GM21381 (cell line): ENCODE data around the gene LRP10.
"Not testable (repeated sequence)": the region's sequence is repeated elsewhere in the genome, so short reads cannot be mapped to it uniquely, and the experiment has no call there.

ENCODE experiments used
- ATAC-seq: cut with Tn5 transposase; IDR thresholded peaks from one replicate; pipeline ENCODE4 v1.9.1; 2021; ENCODE audit warnings: mild to moderate bottlenecking, moderate library complexity; ENCODE audit not compliant: unreplicated experiment

Gene LRP10

GRCh38 chr14:22860377-22860776 lies 11.2 kb upstream of the LRP10 start:
- ATAC-seq: not testable (repeated sequence)

GRCh38 chr14:22861651-22862050 lies 9.9 kb upstream of the LRP10 start:
- no peak for ATAC-seq

- ATAC-seq: no peak
These were observed 6.6 kb upstream of the LRP10 start for GRCh38 chr14:22864979-22865378.

DNA sequence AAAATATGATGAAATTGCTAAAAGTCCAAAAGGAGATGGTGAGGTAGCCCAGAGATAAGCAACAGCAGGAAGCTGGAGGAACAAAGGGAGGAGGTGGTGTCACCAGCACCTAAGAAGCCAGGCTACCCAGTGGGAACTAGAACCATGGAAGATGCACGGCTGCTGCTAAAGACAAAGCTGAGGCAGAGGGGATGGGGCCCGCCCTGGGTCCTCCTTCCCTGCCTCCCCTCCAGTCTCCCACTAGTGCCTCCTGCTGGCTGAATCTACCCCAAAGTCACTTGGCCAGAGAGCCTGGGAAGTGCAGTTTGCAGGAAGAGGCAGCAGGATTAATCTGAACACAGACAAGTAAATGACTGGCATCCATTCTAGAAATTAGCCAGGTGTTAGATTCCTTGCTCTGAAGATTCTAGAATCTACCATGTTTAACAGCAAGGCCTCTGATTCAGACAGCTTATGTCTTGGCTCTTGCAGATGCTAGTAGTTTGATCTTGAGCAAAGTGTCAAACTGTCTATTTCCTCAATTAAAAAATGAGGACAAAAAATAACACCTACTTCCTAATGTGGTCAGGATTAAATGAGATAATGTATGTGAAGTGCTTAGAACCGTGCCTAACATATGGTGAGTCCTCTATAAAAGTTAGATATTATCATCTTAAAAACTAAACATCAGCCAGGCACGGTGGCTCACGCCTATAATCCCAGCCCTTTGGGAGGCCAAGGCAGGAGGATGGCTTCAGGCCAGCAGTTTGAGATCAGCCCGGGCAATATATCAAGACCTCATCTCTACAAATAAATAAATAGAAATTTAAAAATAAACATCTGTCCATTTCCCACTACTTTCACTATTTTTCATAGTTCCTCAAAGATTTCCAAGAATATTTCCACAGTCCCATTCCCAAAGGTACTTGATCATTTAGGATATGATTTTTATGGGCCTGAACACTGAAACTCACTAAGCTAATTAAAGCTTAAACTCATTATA lies 5.8 kb upstream of the LRP10 start:
- no peak for ATAC-seq

- ATAC-seq: no peak
These were observed 4.7 kb upstream of the LRP10 start for GRCh38 chr14:22866874-22867273.

DNA sequence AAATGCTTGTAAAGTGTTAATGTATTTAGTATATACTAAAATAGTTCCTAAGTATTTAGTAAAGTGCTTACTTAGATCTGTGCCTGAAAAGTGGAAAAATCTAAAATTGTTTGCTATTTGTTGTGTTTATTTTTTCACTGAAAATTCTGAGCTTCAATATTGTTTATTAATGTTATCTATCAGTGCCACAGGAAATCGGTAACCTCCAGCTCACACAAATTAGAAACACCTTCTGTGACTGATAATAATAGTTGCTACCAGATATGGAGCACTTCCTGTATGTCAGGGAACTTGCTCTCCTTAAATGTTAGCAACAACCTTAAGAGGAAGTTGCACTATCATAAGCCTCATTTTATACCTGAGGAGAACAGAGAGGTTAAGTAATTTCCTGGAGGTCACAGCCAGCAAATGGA lies 723 bp upstream of the LRP10 start:
- peak; percentile 39 for ATAC-seq

GRCh38 chr14:22872033-22872832 lies 693 bp downstream of the LRP10 start:
- peak; percentile 25 for ATAC-seq

DNA sequence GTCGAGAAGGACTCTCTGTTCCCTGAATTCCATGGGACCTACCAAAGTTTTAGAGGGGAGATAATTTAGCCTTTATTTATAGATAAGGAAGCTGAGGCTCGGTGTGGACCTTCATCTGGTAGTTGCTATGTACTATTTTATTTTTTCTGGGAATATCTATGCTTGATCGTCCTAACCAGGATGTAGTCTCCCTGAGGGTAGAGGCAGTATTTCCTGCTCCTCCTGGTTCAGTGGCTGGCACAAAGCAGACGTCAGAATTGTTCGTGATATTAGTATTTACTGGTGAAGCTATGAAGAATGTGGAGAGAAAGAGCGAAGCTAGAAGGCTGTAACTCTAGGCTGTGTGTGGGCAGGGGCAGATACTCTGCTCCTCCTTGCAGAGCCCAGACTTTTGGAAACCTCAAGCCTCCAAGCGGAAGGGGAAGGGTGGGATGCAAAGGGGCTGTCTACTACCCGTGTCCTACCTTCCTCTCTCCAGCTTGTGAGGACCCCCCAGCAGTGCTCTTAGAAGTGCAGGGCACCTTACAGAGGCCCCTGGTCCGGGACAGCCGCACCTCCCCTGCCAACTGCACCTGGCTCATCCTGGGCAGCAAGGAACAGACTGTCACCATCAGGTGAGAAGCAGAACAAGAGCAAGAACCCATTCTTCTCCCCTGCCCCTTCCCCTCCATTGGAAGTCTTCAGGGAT lies 1.4 kb downstream of the LRP10 start:
- ATAC-seq: no peak

DNA sequence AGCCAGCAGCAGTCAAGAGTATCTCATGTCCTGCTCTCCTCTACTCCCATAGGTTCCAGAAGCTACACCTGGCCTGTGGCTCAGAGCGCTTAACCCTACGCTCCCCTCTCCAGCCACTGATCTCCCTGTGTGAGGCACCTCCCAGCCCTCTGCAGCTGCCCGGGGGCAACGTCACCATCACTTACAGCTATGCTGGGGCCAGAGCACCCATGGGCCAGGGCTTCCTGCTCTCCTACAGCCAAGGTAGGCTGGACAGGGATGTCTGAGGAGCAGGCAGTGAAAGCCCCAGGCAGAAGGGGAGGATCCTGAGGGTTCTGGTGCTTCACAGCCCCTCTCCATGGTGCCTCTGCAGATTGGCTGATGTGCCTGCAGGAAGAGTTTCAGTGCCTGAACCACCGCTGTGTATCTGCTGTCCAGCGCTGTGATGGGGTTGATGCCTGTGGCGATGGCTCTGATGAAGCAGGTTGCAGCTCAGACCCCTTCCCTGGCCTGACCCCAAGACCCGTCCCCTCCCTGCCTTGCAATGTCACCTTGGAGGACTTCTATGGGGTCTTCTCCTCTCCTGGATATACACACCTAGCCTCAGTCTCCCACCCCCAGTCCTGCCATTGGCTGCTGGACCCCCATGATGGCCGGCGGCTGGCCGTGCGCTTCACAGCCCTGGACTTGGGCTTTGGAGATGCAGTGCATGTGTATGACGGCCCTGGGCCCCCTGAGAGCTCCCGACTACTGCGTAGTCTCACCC lies 3.6 kb downstream of the LRP10 start:
- ATAC-seq: no peak

DNA sequence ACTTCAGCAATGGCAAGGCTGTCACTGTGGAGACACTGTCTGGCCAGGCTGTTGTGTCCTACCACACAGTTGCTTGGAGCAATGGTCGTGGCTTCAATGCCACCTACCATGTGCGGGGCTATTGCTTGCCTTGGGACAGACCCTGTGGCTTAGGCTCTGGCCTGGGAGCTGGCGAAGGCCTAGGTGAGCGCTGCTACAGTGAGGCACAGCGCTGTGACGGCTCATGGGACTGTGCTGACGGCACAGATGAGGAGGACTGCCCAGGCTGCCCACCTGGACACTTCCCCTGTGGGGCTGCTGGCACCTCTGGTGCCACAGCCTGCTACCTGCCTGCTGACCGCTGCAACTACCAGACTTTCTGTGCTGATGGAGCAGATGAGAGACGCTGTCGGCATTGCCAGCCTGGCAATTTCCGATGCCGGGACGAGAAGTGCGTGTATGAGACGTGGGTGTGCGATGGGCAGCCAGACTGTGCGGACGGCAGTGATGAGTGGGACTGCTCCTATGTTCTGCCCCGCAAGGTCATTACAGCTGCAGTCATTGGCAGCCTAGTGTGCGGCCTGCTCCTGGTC lies 4.3 kb downstream of the LRP10 start:
- ATAC-seq: no peak

- ATAC-seq: no peak
These were observed 5.5 kb downstream of the LRP10 start for GRCh38 chr14:22877000-22877501.

GRCh38 chr14:22878271-22879246 lies 7.0 kb downstream of the LRP10 start:
- no peak for ATAC-seq

- ATAC-seq: no peak
These were observed 10.5 kb downstream of the LRP10 start for GRCh38 chr14:22882064-22882463.

GRCh38 chr14:22882529-22883172 lies 11.1 kb downstream of the LRP10 start:
- no peak for ATAC-seq

DNA sequence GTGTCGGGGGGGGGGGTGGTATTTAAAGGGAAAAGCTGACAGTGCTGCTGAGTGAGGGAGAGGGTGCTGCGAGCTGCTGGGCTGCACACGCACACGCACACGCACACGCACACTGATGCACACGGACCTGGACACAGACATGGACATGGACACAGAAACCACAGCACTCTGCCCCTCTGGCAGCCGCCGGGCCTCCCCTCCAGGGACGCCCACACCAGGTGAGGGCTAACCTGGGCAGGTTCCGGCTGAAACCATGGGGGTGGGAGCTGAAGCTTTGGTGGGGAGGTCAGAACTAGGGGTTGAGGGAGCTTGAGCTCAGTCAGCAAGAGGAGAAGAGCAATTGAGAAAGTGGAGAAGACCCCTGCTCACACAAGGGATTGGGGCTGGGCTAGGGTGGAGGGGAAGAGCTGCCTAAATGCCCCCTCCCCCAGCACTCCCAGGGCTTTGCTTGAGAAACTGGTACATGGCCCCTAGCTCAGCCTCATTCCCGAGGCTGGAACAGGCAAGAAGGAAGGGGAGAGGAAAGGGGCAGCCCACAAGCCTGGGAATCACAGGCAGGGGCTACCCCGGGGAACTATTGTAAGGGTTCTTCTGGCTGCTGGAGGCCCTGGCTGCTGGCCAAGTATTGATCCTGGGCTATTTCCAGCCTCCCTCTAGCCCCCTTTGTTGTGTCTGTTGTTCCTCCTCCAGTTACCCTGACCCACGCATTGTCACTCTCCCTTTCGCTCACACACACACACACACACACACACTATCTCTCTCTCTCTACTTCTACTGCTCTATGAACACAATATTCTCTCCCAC lies 11.8 kb downstream of the LRP10 start, which contains the start of gene REM2:
REM2 (plus strand) TSS at position 50 of the 804 bp plus-strand sequence; CDS start at position 116, 66 bp downstream.
- ATAC-seq: no peak

DNA sequence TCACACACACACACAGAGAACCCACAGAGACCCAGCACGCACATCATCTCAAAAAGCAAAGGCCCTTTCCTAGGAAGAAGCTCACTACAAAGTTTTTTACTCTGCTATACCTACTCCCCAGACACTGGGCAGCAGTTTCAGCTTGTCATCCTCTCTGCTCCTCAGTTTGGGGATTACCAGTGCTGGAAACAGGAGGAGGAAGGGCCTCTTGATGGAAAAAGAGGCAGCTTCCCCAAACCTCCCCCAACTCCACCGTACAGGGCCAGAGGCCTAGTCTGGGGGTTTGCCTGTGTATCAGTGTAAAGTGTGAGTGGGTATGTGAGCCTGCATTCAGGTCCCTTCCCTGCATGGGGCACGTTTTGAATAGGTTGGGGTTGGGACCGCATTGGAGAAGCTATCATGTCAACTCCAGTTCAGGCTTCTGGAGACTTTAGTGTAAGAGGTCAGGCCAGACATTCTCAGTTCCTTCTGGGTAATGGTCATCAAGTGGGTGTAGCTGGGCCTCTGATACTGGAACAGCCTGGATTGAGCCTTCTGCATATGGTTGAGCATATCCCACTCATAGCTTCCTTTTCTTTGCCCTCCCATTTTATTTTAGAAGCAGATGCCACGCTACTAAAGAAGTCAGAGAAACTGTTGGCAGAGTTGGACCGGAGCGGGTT lies 12.7 kb downstream of the LRP10 start:
- ATAC-seq: no peak
